GM21423 (cell line): ENCODE measurements around the gene PIGR.
"Not testable (repeated sequence)": the region's sequence is repeated elsewhere in the genome, so short reads cannot be mapped to it uniquely, and the experiment has no call there.

Experiments used
- ATAC-seq: cut with Tn5 transposase; IDR thresholded peaks from one replicate; pipeline ENCODE4 v1.9.1; 2021; ENCODE audit warnings: mild to moderate bottlenecking, moderate library complexity; ENCODE audit not compliant: unreplicated experiment

The PIGR gene

DNA sequence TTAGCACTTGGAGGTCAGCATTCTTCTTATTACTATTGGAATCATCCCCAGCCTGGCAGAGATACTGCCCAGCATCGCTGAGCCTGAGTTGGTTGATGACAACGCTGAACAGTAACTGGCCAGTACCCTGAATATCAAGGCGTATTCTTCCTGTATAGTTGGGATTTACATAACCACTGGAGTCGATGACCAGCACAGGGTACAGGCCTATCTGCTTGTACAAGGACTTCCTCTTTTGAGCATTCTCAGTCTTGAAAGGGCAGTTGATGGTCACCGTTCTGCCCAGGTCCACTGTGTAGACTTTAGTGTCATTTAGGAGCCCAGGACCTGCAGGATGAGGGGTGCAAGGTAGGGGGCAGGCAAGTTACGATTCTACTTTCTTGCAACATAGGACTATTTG, 8.8 kb downstream of the PIGR start:
- ATAC-seq, result no peak

- no peak for ATAC-seq
Measured at GRCh38 chr1:206935491-206936067, 10.7 kb downstream of the PIGR start.

DNA sequence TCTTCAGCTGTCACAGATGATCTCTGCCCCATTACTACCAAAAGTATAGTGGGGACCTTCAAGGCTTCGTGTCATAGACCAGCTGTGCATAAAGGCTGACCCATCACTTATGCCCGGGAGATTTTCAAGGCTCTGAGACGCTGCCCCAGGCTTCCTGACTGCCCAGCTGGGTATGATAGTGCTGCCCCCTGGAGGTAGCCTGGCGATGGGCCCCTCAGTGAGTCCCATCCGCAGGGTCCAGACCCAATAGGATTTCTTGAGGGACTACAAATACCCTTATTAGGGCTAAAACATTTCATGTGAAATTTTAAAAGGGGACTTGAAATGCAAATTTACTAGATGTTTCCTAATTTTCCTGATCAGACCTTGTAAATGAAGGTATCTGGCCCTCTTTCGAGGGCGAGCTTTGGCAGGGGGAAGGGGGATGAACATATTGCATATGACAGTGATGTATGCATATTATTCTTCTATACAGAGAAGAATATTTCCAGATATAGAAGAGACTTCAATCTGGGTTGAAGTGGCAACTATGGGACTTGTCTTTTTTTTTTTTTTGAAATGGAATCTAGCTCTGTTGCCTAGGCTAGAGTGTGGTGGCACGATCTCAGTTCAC, 12.8 kb downstream of the PIGR start:
- no peak for ATAC-seq

- no peak for ATAC-seq
Measured at GRCh38 chr1:206932177-206932576, 14.1 kb downstream of the PIGR start.

DNA sequence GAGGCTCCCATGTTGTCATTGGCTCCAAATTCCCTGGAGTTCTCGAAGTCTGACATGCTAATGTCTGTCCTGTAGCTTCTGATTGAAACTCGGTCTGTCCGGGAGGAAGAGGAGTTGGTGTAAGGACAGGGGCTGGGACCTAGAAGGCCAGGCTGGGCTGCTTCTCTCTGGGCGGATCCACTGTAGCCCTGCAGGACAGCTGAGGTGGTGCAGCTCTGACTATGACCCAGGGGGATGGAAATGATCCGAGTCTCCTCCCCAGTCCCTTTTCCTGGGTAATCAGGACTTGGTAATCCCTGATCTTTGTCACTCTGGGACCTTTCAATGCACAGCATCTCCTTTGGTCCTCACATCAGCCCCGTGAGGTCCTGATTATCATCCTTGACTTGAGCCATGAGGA, 14.6 kb downstream of the PIGR start:
- ATAC-seq, result no peak

- ATAC-seq, result peak; percentile 73
Measured at GRCh38 chr1:206930210-206930798, 16.0 kb downstream of the PIGR start.

- ATAC-seq, result no peak
Measured at GRCh38 chr1:206929524-206929923, 16.7 kb downstream of the PIGR start.

DNA sequence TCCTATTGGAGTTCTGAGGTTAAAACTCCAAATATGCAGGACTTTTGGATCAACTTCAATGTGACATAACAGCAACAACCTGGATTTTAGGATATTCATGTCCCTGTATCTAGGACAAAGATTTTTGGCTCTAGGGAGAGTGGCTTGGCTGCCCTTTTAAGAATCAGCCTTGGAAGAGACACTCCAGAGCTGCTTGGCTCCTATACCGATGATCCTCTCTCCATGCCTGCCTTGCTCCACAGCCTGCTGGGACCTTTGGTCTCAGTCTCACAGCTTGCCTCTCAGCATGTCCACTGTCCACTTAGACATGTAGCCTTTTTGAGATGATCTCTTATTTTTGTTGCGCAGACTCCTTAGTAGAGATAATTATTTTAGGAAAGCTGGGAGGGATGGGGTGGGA, 20.0 kb downstream of the PIGR start:
- no peak for ATAC-seq

- ATAC-seq, result peak; percentile 43
Measured at GRCh38 chr1:206925106-206925736, 21.0 kb downstream of the PIGR start.

- ATAC-seq, result peak; percentile 18
Measured at GRCh38 chr1:206924592-206925105, 21.6 kb downstream of the PIGR start.

- not testable (repeated sequence) for ATAC-seq
Measured at GRCh38 chr1:206923961-206924557, 22.2 kb downstream of the PIGR start.

DNA sequence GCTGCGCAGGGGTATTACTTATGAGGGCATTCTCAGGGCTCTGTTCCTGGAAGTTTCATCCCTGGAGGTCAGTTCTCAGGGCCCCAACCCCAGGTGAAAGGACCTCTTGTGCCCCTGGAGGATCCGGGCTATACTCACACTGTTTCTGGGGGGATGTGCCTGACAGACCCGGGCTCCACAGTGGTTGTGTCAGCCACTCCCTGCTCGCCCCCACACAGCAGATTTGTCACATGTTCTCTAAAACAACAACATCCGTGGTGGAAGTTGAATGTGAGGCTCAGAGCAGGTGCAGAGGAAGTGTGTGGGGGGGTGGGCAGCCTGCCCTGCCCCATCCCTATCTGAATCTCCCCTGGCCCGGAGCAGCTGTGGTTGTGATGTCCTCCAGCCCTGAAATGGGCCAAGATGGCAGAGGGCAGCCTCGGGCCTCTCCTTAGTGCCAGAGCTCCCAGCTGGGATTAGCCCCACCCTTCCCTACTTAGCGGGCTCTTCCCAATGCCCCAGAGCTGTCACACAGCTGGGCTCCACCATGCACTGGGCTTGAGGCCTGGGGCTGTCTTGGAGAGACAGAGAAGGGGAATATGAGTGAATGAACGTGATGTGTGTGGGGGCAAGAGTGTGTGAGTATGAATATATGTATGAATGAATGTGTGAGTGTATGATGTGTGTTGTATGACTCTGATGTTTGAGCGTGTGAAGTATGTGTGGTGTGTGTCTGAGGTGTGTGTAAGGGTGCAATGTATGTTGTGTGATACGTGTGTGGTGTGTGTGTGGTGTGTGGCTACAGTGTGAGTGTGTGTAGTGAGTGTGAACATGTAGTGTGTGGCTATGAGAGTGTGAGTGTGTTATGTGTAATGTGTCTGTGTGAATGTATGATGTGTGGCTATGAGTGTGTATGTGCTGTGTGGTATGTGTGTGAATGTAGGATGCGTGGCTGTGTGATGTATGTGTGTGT, 23.0 kb downstream of the PIGR start:
- peak; percentile 53 for ATAC-seq

GRCh38 chr1:206922524-206922923, 23.7 kb downstream of the PIGR start:
- ATAC-seq, result no peak

DNA sequence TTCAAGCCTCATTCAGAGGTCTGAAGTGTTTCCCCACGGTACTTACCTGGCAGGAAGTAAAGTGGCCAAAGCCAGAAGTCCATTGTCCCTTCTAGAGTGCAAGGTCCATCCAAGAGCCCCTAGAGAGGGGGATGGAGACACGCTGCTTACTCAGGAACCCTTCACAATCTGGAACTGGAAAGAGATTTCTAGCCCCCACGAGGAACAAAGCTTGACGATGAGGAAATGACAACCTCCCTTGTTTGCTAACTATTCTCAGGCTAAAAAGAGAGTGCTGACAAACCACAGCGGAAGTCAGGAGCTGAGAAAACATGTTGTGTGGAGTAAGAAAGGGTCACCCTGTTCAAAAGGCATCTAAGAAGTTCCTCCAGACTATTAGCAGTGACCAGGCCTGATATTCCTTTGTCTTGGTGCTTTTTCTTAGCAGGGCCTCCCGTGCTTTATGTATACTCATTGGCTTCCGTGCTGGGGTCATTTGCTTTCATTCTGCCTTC, 24.4 kb downstream of the PIGR start, which contains the start of gene FCMR:
FCMR (minus strand) TSS at position 170 of the 494 bp plus-strand sequence; CDS start at position 83, 87 bp downstream.
- ATAC-seq, result no peak

- no peak for ATAC-seq
Measured at GRCh38 chr1:206918076-206918475, 28.2 kb downstream of the PIGR start.

- ATAC-seq, result no peak
Measured at GRCh38 chr1:206916000-206916709, 30.1 kb downstream of the PIGR start.

DNA sequence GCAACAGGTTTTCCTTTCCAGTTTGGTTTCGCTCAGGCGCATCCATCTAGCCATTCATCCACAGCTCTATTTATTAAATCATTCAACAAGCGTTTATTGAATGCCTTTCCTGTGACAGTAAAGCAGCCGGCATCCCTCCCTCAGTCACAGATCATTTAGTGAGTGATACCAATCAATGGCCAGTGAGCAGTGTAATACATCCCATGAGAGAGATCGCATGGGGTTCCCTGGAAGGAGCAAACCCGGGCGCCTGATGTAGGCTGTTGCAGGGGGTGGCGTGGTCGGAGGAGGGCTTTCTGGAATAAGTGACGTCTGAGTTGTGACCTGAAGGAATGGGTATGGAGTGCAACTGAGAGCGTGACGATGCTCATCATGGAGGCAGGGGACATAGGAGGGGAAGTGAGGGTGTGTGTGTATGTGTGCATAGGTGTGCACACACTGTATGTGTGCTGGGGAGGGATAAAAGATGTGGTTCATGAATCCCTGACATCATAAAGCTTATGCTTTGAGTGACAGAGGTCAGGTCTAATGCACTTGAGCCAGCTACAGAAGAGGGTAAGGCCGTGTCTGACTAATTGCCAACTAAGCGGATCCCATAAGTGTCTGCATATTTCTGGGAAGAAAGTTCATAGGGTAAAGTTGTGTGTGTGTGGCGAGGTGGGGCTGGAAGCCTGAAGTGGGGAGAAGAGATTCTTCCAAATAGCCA, 31.1 kb downstream of the PIGR start:
- no peak for ATAC-seq

DNA sequence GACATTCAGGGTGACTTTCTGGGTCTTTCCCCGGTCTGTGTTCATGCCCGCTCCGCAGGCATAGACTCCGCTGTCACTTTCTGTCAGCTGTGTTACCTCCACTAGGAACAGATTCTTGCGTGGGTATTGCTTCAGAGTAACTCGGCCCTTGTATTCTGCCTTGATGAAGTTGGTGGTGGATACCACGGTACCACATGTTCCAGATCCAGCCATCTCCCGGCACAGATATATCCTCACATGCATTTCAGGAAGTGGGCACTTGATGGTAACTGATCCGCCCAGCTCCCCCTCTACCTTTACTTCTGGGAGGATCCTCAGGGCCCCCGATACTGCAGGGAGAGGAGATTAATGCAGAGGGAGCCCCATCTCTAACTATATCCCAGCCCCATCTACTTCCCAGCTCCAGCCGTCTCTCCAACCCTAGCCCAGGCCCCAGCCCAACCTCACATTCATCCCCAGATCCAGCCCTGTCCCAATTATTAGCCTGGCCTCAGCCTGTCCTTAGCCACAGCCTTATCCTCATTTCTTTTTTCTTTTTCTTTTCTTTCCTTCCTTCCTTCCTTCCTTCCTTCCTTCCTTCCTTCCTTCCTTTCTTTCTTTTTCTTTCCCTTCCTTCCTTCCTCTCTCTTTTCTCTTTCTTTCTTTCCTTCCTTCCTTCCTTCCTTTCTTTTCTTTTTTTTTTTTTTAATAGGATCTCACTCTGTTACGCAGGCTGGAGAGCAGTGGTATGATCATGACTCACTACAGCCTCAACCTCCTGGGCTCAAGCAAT, 32.3 kb downstream of the PIGR start:
- ATAC-seq, result no peak
